Activated CD8-positive, alpha-beta memory T cell treated with anti-CD3 and anti-CD28 coated beads for 36 hours (primary cell): ENCODE data around the gene CEBPG. TPM values are rescaled to one million over a fixed set of nuclear protein-coding genes. Genes with fewer than 3 reads are reported as not detected.

ENCODE experiments used
- CTCF ChIA-PET: fragments of 350-600 bp; sonication (Branson Sonifier 250); formaldehyde crosslinking; loops from one replicate; lab custom pipeline; 2021; ENCODE audit warnings: antibody characterized with exemption; lab: Charles Lee
- POLR2A ChIA-PET: fragments of 350-600 bp; sonication (Branson Sonifier 250); formaldehyde crosslinking; loops from one replicate; lab custom pipeline; 2021; ENCODE audit warnings: antibody characterized with exemption; lab: Charles Lee
- total RNA-seq, 2 experiments: library from RNA; stranded (reverse); gene quantifications; one replicate each; pipeline ENCODE4 v1.2.3, GENCODE V29; 2021

The CEBPG gene
- total RNA-seq, 2 experiments from 2014 or later = 28.4 to 28.6 TPM

GRCh38 chr19:33426621-33427361, 53.3 kb downstream of the CEBPG start:
- ChIA-PET CTCF (no interaction called here), POLR2A (no interaction called here)

DNA sequence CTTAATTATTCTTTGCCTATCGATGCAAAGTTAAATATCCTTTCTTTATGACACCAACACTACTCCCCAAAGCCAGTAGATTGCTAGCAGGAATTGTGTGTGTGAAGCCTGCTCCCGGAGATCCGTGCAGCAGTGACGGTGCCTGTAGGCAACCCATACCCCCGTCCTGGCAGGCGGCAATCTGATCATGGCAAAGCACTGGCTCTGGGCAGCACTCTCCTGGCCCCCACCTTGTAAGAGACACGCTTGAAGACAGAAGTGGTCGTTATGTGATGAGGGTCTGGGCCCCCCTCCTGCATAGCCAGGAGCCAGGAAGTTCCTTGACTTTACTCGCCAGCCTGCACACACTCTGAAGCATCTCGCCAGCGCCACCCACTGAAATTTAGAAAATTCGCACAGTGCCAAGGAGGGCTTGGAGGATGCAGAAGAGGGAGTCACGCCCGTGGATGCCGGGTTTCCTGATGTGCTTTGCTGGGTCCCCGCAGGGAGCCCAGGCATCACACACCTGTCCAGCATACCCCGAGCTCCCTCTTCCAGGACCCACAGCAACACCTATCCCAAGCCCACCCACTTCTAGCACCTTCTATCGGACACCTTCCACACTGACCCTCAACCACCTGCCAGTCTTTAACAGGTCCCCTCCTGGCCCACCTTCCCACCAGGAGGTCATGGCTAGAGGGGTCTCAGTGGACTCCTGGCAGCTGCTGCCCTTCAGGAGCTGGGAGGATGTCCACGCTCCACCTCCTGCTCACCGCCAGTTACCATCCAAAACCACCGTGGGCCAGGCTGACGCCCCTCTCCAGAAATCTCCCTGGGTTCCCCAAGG, 54.5 kb downstream of the CEBPG start:
- ChIA-PET CTCF (interaction anchor here (1.2 kb wide), 1 partner anchor 12 kb away, joined by 3 read pairs; no protein-coding TSS in a partner anchor), POLR2A (no interaction called here)

GRCh38 chr19:33428627-33429125, 55.2 kb downstream of the CEBPG start:
- CTCF ChIA-PET = interaction anchor here (2.6 kb wide), 1 partner anchor 9 kb away, joined by 8 read pairs; no protein-coding TSS in a partner anchor
- POLR2A ChIA-PET = no interaction called here

- POLR2A ChIA-PET = no interaction called here
These were observed 56.6 kb downstream of the CEBPG start for GRCh38 chr19:33429891-33430673.

DNA sequence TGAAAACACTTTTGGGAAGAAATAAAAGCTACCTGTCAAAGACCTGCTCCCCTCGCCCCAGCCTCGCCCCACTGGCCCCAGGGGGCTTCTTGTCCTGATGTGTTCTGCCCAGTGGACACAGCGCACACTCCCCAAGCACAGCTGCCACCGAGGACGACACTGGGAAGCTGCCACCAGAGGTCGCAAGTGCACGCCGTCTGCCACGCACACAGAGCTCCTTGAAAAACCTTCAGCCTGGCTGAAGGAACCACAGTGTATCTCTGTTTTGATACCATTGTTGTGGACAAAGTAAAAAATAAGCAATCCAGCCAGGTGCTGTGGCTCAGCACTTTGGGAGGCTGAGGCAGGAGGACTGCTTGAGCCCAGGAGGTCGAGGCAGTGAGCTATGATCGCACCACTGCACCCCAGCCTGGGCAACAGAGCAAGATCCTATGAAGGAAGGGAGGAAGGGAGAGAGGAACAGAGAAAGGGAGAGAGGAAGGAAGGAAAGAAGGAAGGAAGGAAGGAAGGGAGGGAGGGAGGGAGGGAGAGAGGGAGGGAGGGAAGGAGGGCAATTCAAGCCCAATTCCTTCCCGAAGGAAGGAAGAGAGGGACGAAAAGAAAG, 57.3 kb downstream of the CEBPG start:
- ChIA-PET CTCF (interaction anchor here (0.7 to 2.6 kb wide), 8 partner anchors 9 to 347 kb away, joined by 3 to 10 read pairs (median 5); partner anchors contain the start of gene PEPD), POLR2A (no interaction called here)

More at GRCh38 chr19:33429891-33430673, 56.6 kb downstream of the CEBPG start:
- CTCF ChIA-PET = interaction anchor here (0.9 to 2.6 kb wide), 7 partner anchors 8 to 348 kb away, joined by 3 to 10 read pairs (median 3); no protein-coding TSS in a partner anchor

GRCh38 chr19:33432015-33432414, 58.5 kb downstream of the CEBPG start:
- CTCF ChIA-PET = no interaction called here

More at GRCh38 chr19:33432015-33432414, 58.5 kb downstream of the CEBPG start:
- POLR2A ChIA-PET = no interaction called here

Other genes starting within 250 kb of the CEBPG start
- not detected for gene WDR88, start 241.6 kb upstream of the CEBPG start, total RNA-seq
- under 1 TPM; 0.17 to 0.31 TPM for gene LRP3, start 179.4 kb upstream of the CEBPG start, total RNA-seq
- not detected for gene SLC7A10, start 147.9 kb upstream of the CEBPG start, total RNA-seq
- under 1 TPM; 0.61 to 0.80 TPM for gene CEBPA, start 71.2 kb upstream of the CEBPG start, total RNA-seq
- gene PEPD, start 148.1 kb downstream of the CEBPG start, total RNA-seq = 10 to 100 TPM; 42.2 to 46.2 TPM
- gene CHST8, start 248.2 kb downstream of the CEBPG start, total RNA-seq = not detected